GM18502 (cell line): ENCODE measurements around the gene CDC20B.
"Not testable (repeated sequence)": the region's sequence is repeated elsewhere in the genome, so short reads cannot be mapped to it uniquely, and the experiment has no call there.

Source experiments
- ATAC-seq: cut with Tn5 transposase; IDR thresholded peaks from one replicate; pipeline ENCODE4 v1.9.1; 2021; ENCODE audit warnings: mild to moderate bottlenecking; ENCODE audit not compliant: unreplicated experiment, poor library complexity

Gene CDC20B

GRCh38 chr5:55104946-55105701 is 67.9 kb downstream of the CDC20B start:
- ATAC-seq, result no peak

DNA sequence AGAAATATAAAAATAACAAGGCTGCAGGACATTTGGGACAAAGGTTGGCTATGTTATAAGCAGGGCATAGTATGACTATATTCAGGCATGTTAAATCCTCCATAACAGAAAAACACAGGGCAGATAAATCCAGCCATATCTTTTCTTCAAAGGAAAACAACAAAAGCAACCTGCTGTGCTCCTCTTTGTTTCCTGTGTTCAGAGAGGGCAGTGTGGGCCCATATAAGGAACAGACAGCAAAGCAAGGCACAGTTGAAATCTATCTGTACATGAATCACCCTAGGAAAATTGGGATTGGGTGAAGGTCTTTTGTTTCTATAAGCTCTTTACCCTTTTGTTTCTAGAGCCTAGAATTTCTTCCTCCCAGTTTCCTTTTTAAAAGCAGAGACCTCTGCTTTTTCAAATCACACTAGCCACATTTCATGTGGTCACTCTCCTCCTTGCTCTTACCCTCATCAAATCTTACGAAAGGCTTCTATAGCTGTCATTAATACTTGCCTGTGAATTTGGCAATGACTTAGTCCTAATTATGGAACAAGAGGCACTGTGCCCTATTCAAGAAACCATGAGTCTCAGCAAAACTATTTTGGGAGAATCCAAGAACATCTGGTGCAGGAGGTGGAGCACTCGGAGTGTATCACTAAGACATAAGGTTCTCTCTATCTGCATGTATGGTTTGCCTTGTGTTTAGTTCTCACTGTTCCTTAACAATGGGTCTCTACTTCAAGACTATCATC is 68.8 kb downstream of the CDC20B start:
- ATAC-seq, result no peak

DNA sequence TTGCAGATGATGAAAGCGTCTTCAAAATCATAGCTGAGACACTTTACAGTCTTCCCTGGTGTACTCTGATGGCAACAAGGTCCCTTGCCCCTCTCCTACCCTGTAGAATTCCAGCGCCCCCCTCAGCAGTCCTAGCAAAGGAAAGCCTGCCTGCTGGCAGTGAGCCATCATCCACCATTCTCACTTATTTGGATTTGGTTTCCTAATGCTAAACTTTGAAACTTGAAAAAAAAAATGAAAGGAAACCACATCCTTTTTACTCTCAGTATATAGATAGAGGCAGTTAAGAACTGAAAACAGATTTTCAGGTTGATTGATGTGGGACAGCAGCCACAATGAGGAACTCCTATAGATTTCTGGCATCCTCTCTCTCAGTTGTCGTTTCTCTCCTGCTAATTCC is 70.6 kb downstream of the CDC20B start, which contains the start of gene GZMA:
Gene GZMA, plus strand, starts transcription at position 299 of the 400 bp plus-strand sequence. Its CDS starts 37 bp downstream, at position 336.
- no peak for ATAC-seq

DNA sequence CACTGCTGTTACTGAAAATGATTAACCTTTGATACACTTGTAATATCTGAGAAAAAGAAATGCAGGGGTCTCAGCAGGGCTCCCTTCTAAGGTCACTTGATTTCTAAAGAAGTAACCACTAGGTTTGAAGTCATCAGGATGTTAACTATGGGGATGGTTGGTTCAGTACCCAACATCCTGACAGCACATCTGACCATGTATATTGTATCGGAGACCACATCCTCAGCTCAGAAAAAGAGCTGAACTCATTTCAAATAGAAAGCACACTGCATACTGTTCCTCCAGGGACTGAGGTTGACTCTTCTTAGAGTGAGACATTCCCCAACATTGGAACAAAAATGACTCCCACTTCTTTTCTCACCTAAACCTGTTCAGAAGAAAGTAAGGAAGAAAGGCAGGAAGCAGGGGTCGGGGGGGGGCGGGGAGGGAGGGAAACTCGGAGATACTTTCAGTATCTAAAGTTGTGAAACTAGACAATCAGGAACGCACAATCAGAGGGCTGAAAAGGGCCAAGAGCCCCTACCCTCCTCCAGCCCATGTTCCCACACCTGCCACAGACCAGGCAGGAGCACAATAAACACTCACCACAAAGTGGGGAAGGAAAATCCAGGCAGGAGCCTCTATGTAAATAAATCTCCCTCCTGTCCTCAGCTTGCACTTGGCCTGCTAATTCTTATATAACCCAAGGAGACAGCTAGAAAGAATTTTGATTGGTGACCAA is 71.3 kb downstream of the CDC20B start:
- no peak for ATAC-seq

- not testable (repeated sequence) for ATAC-seq
Measured at GRCh38 chr5:55101148-55101547, 71.8 kb downstream of the CDC20B start.

- ATAC-seq, result no peak
Measured at GRCh38 chr5:55096861-55097260, 76.1 kb downstream of the CDC20B start.

GRCh38 chr5:55096182-55096581 is 76.8 kb downstream of the CDC20B start:
- no peak for ATAC-seq

- not testable (repeated sequence) for ATAC-seq
Measured at GRCh38 chr5:55091011-55091410, 82.0 kb downstream of the CDC20B start.

GRCh38 chr5:55089301-55089700 is 83.7 kb downstream of the CDC20B start:
- ATAC-seq, result not testable (repeated sequence)

DNA sequence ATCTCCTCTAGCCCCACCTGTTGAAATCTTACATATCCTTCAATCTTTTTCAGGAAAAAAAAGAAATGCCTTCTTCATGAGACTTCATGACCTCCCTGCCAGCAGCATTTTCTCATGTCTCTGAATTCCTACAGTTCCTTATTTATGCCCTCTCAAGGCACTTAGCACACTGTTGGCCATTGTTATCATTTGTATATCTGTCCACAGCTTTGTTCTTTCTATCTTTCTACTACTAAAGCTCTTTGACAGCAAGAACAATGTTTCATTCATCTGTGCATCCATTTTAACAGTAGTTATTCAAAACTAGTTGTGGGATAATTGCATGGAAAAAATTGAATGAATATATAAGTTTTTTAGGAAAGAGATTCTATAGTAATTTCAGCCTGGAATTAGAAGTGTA is 91.4 kb downstream of the CDC20B start:
- no peak for ATAC-seq

- no peak for ATAC-seq
Measured at GRCh38 chr5:55073211-55073610, 99.8 kb downstream of the CDC20B start.

DNA sequence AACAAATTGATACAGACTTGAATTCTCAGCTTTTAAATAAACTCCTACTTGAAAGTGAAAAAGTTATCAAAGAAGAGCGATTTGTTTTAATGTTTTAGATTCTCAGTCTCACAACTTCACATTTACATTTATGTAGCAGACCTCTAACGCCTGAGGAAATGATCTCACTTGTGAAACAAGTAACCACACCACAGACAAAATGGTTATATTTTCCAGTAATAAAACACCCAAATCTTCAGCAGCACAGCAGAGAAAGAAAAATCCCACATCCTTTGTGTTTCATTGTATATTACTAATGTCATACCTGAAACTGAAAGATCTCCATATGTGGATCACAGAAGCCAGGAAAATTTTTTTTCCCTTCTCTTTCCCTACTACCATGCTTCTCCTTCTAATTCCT is 100.3 kb downstream of the CDC20B start:
- no peak for ATAC-seq

GRCh38 chr5:55071413-55071812 is 101.6 kb downstream of the CDC20B start:
- no peak for ATAC-seq

DNA sequence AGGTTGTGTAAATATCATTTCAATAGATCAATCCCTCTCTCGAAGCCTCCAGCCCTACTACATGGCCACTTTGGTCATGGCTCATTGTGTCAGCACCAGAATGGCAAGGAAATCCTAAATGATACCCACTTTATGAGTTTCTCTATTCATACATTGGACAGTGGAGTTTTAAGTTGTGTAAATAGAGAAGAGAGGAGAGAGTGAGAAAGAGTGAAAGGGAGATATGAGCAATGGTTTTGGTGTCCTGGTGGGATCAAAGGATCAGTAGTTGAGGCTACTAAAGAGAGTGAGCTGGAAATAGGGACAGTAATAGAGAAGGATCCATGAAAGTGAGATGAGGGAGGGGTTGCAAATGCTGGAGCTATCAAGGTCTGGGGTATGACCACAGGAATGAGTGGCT is 102.0 kb downstream of the CDC20B start:
- no peak for ATAC-seq

GRCh38 chr5:55066277-55066676 is 106.7 kb downstream of the CDC20B start:
- no peak for ATAC-seq

DNA sequence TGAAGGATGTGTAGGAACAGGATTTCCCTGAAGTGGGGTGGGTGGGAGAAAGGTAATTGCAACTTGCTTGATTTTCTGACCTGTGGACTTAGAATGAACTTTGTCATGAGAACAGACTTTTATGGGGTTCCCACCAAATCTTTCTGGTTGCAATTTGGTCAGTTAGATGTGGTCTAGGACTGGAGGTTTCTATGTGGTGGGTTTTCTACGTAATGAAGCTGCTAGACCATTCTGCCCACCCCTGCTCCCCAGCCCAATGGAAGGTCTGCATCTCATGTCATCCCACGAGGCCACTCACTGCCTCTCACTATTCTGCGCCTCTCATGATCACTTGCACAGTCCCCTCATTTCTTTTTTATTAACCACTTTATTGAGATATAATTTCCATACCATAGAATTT is 108.5 kb downstream of the CDC20B start:
- ATAC-seq, result no peak

- no peak for ATAC-seq
Measured at GRCh38 chr5:55063899-55064298, 109.1 kb downstream of the CDC20B start.

- no peak for ATAC-seq
Measured at GRCh38 chr5:55063220-55063863, 109.6 kb downstream of the CDC20B start.
